Erythroblast (primary cell): Measurements from ENCODE around the gene TGDS.

Experiments
- GATA1 ChIP-seq: IDR thresholded peaks from 2 replicates; pipeline ENCODE4 v1.6.1; 2011; ENCODE audit warnings: low read depth, mild to moderate bottlenecking, control low read depth, low read length, moderate library complexity
- POLR2A ChIP-seq: IDR thresholded peaks from 2 replicates; pipeline ENCODE4 v1.6.1; 2011; ENCODE audit warnings: mild to moderate bottlenecking, low read length

DNA sequence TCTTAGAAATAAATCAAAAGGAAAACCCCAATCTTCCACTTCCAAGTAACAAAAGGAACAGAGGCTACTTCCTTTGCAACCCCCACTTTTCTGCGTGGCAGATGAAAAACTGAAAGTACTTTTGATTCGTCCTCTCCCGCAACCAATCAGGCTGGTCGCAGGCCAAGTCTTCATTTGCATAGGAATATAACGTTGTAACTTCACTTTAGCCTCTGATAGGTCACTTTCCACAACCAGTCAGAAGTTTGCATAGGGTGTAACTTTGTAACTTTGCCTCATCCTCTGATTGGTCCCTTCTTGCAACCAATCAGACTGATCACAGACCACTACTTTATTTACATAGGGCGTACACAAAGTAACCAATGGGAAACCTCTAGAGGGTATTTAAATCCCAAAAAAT lies 37.2 kb downstream of the TGDS start:
- no peak for TF ChIP-seq POLR2A
- no peak for TF ChIP-seq GATA1
